Hepatocyte (in vitro differentiated cells): ENCODE measurements around the gene GPER1. TPM values are rescaled to one million over a fixed set of nuclear protein-coding genes. Genes with fewer than 3 reads are reported as not detected.

Source experiments
- DNase-seq: peaks from one replicate; pipeline ENCODE4 v3.0.0-alpha.2; 2016; ENCODE audit warnings: low spot score
- H2AFZ ChIP-seq: fragments of 200-600 bp; sonication (generic); 2 replicates; pipeline ENCODE4 v1.6.0; 2016; ENCODE audit warnings: antibody characterized with exemption, mild to moderate bottlenecking
- H3K27ac ChIP-seq: fragments of 200-600 bp; sonication (generic); 2 replicates; pipeline ENCODE4 v1.5.1; 2016; ENCODE audit warnings: mild to moderate bottlenecking
- H3K27me3 ChIP-seq: fragments of 200-600 bp; sonication (generic); 2 replicates; pipeline ENCODE4 v1.6.1; 2016
- H3K36me3 ChIP-seq: fragments of 200-600 bp; sonication (generic); replicated peaks from 2 replicates; pipeline ENCODE4 v1.5.1; 2016; ENCODE audit warnings: low read depth; ENCODE audit not compliant: insufficient read depth
- H3K4me1 ChIP-seq: fragments of 200-600 bp; sonication (generic); 2 replicates; pipeline ENCODE4 v1.5.1; 2016; ENCODE audit warnings: mild to moderate bottlenecking, moderate library complexity; ENCODE audit not compliant: insufficient read depth
- H3K4me2 ChIP-seq: fragments of 200-600 bp; sonication (generic); 2 replicates; pipeline ENCODE4 v1.6.0; 2016
- H3K4me3 ChIP-seq: fragments of 200-600 bp; sonication (generic); 2 replicates; pipeline ENCODE4 v1.5.1; 2016; ENCODE audit warnings: mild to moderate bottlenecking
- H3K79me2 ChIP-seq: fragments of 200-600 bp; sonication (generic); 2 replicates; pipeline ENCODE4 v1.6.0; 2017; ENCODE audit warnings: mild to moderate bottlenecking
- H3K9me2 ChIP-seq: fragments of 200-600 bp; sonication (generic); replicated peaks from 2 replicates; pipeline ENCODE4 v1.6.0; 2017; ENCODE audit warnings: mild to moderate bottlenecking; ENCODE audit not compliant: insufficient read depth
- H3K9me3 ChIP-seq: fragments of 200-600 bp; sonication (generic); 2 replicates; pipeline ENCODE4 v1.5.1; 2016; ENCODE audit warnings: low read depth, mild to moderate bottlenecking
- H4K20me1 ChIP-seq: fragments of 200-600 bp; sonication (generic); 2 replicates; pipeline ENCODE4 v1.6.0; 2016; ENCODE audit warnings: mild to moderate bottlenecking; ENCODE audit not compliant: insufficient read depth, poor library complexity, severe bottlenecking
- EZH2 ChIP-seq: fragments of 200-600 bp; sonication (generic); IDR thresholded peaks from 2 replicates; pipeline ENCODE4 v1.6.1; 2016; ENCODE audit warnings: antibody characterized with exemption, mild to moderate bottlenecking, borderline replicate concordance
- EZH2phosphoT487 ChIP-seq: fragments of 200-600 bp; sonication (generic); IDR thresholded peaks from one replicate; pipeline ENCODE4 v1.6.1; 2018; ENCODE audit warnings: antibody characterized with exemption, mild to moderate bottlenecking, low read depth, moderate library complexity; ENCODE audit not compliant: unreplicated experiment, severe bottlenecking
- WGBS: methylation state at CpG from one replicate; pipeline ENCODE4 v1.1.6; 2016; ENCODE audit warnings: low lambda C conversion rate; ENCODE audit errors: missing lambda C conversion rate; 5-methylcytosine and 5-hydroxymethylcytosine counted together
- polyA plus RNA-seq: library from polyadenylated mRNA; unstranded; fragments of >200 nt; fragmentation: Nextera tagmentation; extraction: Ambion mirVana; gene quantifications from 2 replicates; pipeline ENCODE4 v1.2.1, GENCODE V29; 2016
- total RNA-seq: library from RNA; depleted of rRNA; stranded (reverse); fragments of >200 nt; gene quantifications from 2 replicates; pipeline ENCODE4 v1.2.3, GENCODE V29; 2014
- TF ChIP-seq, protein P1 (sequence below): fragments of 200-600 bp; sonication (generic); IDR thresholded peaks from 2 replicates; pipeline ENCODE4 v1.5.1; 2016; ENCODE audit warnings: antibody characterized with exemption, mild to moderate bottlenecking; ENCODE audit not compliant: poor library complexity

The GPER1 gene
- total and polyA plus RNA-seq, 2 experiments from 2014 or later = 4.5 to 11.1 TPM

DNA sequence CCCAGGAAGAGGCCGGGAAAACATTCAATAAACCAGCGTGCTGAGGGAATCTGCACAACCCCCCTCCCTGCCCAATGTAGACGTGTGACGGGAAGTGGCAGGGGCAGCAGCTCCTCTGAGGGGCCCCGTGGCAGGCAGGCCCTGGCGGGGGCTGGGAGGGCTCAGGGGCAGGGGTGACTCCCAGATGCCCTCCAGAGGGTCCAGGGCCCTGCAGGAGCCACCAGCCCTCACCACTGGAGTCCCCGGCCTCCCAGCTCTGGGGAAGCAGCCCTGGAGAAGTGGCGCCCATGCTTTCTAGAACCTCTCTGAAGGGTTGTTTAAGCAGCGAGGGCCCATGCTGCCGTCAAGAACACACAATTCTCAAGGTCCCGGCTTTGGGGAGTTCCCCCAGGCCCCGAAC, 8.4 kb upstream of the GPER1 start:
- Histone ChIP-seq H3K27ac (no peak overlapping the region), H3K36me3 (no peaks in the 10 kb centered on the region), H3K4me2 (no peak overlapping the region), H3K27me3 (no peaks in the 10 kb centered on the region), H3K4me3 (no peak overlapping the region), H3K9me3 (no peaks in the 10 kb centered on the region), H2AFZ (no peak overlapping the region), H4K20me1 (no peaks in the 10 kb centered on the region), H3K4me1 (peaks cover 8% of the 10 kb centered on the region), H3K79me2 (peaks cover 2% of the 10 kb centered on the region), H3K9me2 (no peaks in the 10 kb centered on the region)
- DNase-seq = no peak
- WGBS = 82% methylated on average over 11 of the region's 12 CpGs
- TF ChIP-seq, protein P1, sequence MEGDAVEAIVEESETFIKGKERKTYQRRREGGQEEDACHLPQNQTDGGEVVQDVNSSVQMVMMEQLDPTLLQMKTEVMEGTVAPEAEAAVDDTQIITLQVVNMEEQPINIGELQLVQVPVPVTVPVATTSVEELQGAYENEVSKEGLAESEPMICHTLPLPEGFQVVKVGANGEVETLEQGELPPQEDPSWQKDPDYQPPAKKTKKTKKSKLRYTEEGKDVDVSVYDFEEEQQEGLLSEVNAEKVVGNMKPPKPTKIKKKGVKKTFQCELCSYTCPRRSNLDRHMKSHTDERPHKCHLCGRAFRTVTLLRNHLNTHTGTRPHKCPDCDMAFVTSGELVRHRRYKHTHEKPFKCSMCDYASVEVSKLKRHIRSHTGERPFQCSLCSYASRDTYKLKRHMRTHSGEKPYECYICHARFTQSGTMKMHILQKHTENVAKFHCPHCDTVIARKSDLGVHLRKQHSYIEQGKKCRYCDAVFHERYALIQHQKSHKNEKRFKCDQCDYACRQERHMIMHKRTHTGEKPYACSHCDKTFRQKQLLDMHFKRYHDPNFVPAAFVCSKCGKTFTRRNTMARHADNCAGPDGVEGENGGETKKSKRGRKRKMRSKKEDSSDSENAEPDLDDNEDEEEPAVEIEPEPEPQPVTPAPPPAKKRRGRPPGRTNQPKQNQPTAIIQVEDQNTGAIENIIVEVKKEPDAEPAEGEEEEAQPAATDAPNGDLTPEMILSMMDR = no peak
- no peak for TF ChIP-seq EZH2phosphoT487
- no peak for TF ChIP-seq EZH2

DNA sequence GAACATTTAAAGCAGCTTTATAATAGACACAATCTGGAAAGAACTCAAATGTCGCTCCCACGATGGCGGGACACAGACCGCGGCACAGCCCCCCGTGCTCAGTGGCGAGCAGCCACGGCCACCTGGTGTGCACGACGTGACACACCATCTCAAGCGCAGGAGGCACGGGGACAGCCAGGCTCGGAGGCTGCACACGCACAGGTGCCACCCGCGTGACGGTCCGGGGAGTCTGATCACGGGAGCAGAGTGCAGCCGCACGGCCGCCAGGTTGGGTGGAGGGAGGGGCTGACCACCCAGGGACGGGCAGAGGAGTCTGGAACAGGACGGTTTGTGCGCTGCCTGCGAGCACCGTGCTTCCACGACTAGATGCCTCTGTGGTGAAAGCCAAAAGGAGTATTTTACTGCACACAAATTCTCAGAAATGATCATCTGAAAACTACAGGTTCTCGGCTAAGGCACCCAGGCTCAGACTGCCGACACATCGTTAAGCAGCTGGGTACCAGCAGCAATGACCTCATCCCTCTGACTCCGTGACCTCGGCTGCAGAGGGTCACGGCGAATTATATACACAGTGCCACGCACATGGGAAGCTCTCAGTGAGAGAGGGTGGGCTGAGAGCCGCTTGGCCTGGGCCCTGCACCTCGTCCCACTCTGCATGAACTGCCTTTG, 7.5 kb upstream of the GPER1 start:
- no peaks in the 10 kb centered on the region for H3K36me3 ChIP-seq
- DNase-seq = no peak
- TF ChIP-seq EZH2 = no peak
- no peak for TF ChIP-seq EZH2phosphoT487
- TF ChIP-seq, protein P1 = no peak
- H3K9me3 ChIP-seq = no peaks in the 10 kb centered on the region
- no peak overlapping the region for H3K4me2 ChIP-seq
- H3K27ac ChIP-seq = no peak overlapping the region
- no peaks in the 10 kb centered on the region for H3K27me3 ChIP-seq
- 88% methylated on average over 36 of the region's 38 CpGs for WGBS
- H4K20me1 ChIP-seq = no peaks in the 10 kb centered on the region
- H3K4me3 ChIP-seq = no peak overlapping the region
- H3K4me1 ChIP-seq = peaks cover 8% of the 10 kb centered on the region
- peaks cover 2% of the 10 kb centered on the region for H3K79me2 ChIP-seq
- H3K9me2 ChIP-seq = no peaks in the 10 kb centered on the region
- no peak overlapping the region for H2AFZ ChIP-seq

DNA sequence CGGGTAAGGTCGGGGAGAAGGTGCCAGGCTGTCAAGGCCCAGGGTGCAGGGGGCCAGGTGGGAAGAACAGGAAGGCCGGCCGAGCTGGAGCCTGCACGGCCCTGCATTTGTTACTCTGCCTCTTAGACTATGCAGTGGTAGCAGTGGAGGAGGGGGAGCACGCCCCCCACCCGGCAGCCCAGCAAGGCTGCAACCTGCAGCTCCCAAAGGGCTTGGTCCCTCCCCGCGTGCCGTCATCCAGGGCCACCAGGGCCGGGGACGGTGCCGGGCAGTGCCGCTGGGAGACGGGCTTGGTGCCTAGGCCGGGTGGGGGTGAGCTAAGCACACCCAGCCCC, 7.0 kb upstream of the GPER1 start:
- Histone ChIP-seq H4K20me1 (no peaks in the 10 kb centered on the region), H3K9me3 (no peaks in the 10 kb centered on the region), H3K4me2 (no peak overlapping the region), H2AFZ (no peak overlapping the region), H3K27ac (no peak overlapping the region), H3K9me2 (no peaks in the 10 kb centered on the region), H3K4me1 (peaks cover 8% of the 10 kb centered on the region), H3K4me3 (no peak overlapping the region), H3K27me3 (no peaks in the 10 kb centered on the region), H3K79me2 (peaks cover 2% of the 10 kb centered on the region), H3K36me3 (no peaks in the 10 kb centered on the region)
- 89% methylated on average over 15 of the region's 16 CpGs for WGBS
- DNase-seq = no peak
- TF ChIP-seq EZH2phosphoT487 = no peak
- no peak for TF ChIP-seq EZH2
- TF ChIP-seq, protein P1 = no peak

DNA sequence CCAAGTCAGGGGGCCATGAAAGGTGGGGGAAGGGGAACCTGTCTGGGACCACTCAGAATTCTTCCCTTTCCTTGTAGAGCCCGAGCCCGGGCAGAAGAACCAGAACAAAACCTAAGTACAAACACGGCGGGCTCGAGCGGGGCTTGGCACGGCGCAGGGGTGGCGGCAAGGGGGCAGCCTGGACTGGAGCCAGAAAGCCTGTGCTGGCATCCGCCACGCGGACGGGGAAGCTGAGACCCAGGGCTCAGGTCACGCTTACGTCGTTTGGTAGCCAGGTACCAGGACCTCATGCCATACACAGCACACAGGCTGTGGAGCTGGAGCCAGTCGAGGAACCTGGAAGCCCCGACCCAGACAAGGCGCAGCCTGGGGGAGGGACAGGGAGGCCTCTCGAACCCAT, 6.6 kb upstream of the GPER1 start:
- no peak overlapping the region for H3K27ac ChIP-seq
- H3K79me2 ChIP-seq = peaks cover 2% of the 10 kb centered on the region
- no peaks in the 10 kb centered on the region for H3K36me3 ChIP-seq
- 89% methylated on average over 20 of the region's 20 CpGs for WGBS
- no peaks in the 10 kb centered on the region for H4K20me1 ChIP-seq
- no peaks in the 10 kb centered on the region for H3K9me3 ChIP-seq
- DNase-seq = no peak
- H3K27me3 ChIP-seq = no peaks in the 10 kb centered on the region
- peaks cover 9% of the 10 kb centered on the region for H3K4me1 ChIP-seq
- H2AFZ ChIP-seq = no peak overlapping the region
- TF ChIP-seq, protein P1 = no peak
- no peak for TF ChIP-seq EZH2
- no peaks in the 10 kb centered on the region for H3K9me2 ChIP-seq
- no peak overlapping the region for H3K4me3 ChIP-seq
- no peak overlapping the region for H3K4me2 ChIP-seq
